CD4-positive, alpha-beta T cell (primary cell): ENCODE results near the gene NCKIPSD. TPM values are rescaled to one million over a fixed set of nuclear protein-coding genes. Genes with fewer than 3 reads are reported as not detected.

Source experiments
- ATAC-seq: fragments of 200-7000 bp; cut with Tn5 transposase; one replicate; pipeline ENCODE4 v1.10.0; 2022; ENCODE audit warnings: mild to moderate bottlenecking; ENCODE audit not compliant: poor library complexity
- CTCF ChIA-PET: fragments of 350-600 bp; sonication (Branson Sonifier 250); formaldehyde crosslinking; loops from one replicate; lab custom pipeline; 2021; ENCODE audit warnings: antibody characterized with exemption, inconsistent platforms; lab: Charles Lee
- POLR2A ChIA-PET: fragments of 350-600 bp; sonication (Branson Sonifier 250); formaldehyde crosslinking; loops from one replicate; lab custom pipeline; 2021; ENCODE audit warnings: antibody characterized with exemption, inconsistent platforms; lab: Charles Lee
- DNase-seq, 14 experiments: peaks; one replicate each; pipeline ENCODE4 v3.0.0-alpha.2; 2013 to 2020; ENCODE audit warnings: mixed read lengths in 2 of 14
- H3K27ac ChIP-seq, 2 donors: one replicate each; pipeline versions ENCODE4 v1.5.1 to v1.7.0; 2013; ENCODE audit warnings: low read length in 2 of 2, low read depth in 1 of 2, mild to moderate bottlenecking in 1 of 2
- H3K27me3 ChIP-seq, 2 experiments: 1 replicate in 1 of 2; 2 replicates in 1 of 2; pipeline versions ENCODE4 v1.6.1 to v1.7.0; 2013; ENCODE audit warnings: low read length in 2 of 2, control low read depth in 1 of 2, mild to moderate bottlenecking in 1 of 2, moderate library complexity in 1 of 2; ENCODE audit not compliant: insufficient read depth in 2 of 2, control insufficient read depth in 1 of 2
- H3K36me3 ChIP-seq: one replicate; pipeline ENCODE4 v1.6.1; 2013; ENCODE audit warnings: low read length, control low read depth; ENCODE audit not compliant: insufficient read depth
- H3K4me1 ChIP-seq: one replicate; pipeline ENCODE4 v1.6.1; 2013; ENCODE audit warnings: low read length, control low read depth; ENCODE audit not compliant: insufficient read depth
- H3K4me3 ChIP-seq: one replicate; pipeline ENCODE4 v1.5.1; 2013; ENCODE audit warnings: mild to moderate bottlenecking, low read length, moderate library complexity
- H3K9me3 ChIP-seq, 2 experiments: 1 replicate in 1 of 2; 2 replicates in 1 of 2; pipeline versions ENCODE4 v1.6.1 to v1.7.0; 2013; ENCODE audit warnings: low read length in 2 of 2, mild to moderate bottlenecking in 2 of 2, control low read depth in 1 of 2, moderate library complexity in 1 of 2; ENCODE audit not compliant: control insufficient read depth in 1 of 2, insufficient read depth in 1 of 2
- H3K27ac Mint-ChIP-seq: one replicate; pipeline ENCODE4 v1.8.0; 2020; ENCODE audit warnings: mixed read lengths
- H3K27me3 Mint-ChIP-seq: one replicate; pipeline ENCODE4 v1.8.0; 2021; ENCODE audit warnings: mixed read lengths
- H3K36me3 Mint-ChIP-seq: one replicate; pipeline ENCODE4 v1.8.0; 2021; ENCODE audit warnings: low read depth, mixed read lengths
- H3K4me1 Mint-ChIP-seq: one replicate; pipeline ENCODE4 v1.8.0; 2021; ENCODE audit warnings: low read depth, mixed read lengths
- H3K4me3 Mint-ChIP-seq: one replicate; pipeline ENCODE4 v1.8.0; 2020; ENCODE audit warnings: mild to moderate bottlenecking, mixed read lengths
- H3K9me3 Mint-ChIP-seq: one replicate; pipeline ENCODE4 v1.8.0; 2020; ENCODE audit warnings: mixed read lengths
- CTCF ChIP-seq: fragments of 200-600 bp; IDR thresholded peaks from one replicate; pipeline ENCODE4 v1.8.0; 2022; ENCODE audit warnings: antibody characterized with exemption, mild to moderate bottlenecking
- intact Hi-C, 2 experiments: fragments of 100-400 bp; cut with DNase I in 1 of 2; cut with micrococcal nuclease in 1 of 2; formaldehyde crosslinking; loops; one replicate each; pipeline versions ENCODE4 v1.15.1 to v1.9.0; 2023 to 2025; cut with DNase I, micrococcal nuclease
- total RNA-seq, 174 experiments: library from RNA in 2 of 174; stranded (reverse) in 2 of 174; gene quantifications; one replicate each; pipeline ENCODE4 v1.2.3 and lab custom pipeline; 2021 to 2026

Gene NCKIPSD
- total RNA-seq, 2 experiments from 2014 or later: 9.7 to 10.8 TPM

GRCh38 chr3:48662753-48663488 lies 22.8 kb downstream of the NCKIPSD start, which contains the start of gene CELSR3:
Gene CELSR3 (minus strand): TSS chr3:48662886. CDS start chr3:48662634, 252 bp downstream.
- DNase-seq (peak in 13 of 14 experiments; percentile 14 to 84 (median 46)), ATAC-seq (peak; percentile 42)
- Mint-ChIP-seq H3K4me1 (no peaks in the 10 kb centered on the region), H3K9me3 (no peaks in the 10 kb centered on the region), H3K36me3 (no peaks in the 10 kb centered on the region), H3K4me3 (peak within 1 kb of the TSS; percentile 76), H3K27ac (no peak within 1 kb of the TSS), H3K27me3 (peaks cover 53% of the 10 kb centered on the region)
- POLR2A ChIA-PET: interaction anchor here (1.0 to 1.2 kb wide), 3 partner anchors 28 to 430 kb away, joined by 4 read pairs; partner anchors contain the start of genes IP6K2, QRICH1 and SLC26A6
- Histone ChIP-seq H3K27ac (no peak within 1 kb of the TSS), H3K9me3 (peaks cover 0 to 41% of the 10 kb centered on the region in 2 experiments), H3K4me3 (peak within 1 kb of the TSS; percentile 61), H3K4me1 (peaks cover 36% of the 10 kb centered on the region), H3K36me3 (no peaks in the 10 kb centered on the region), H3K27me3 (peaks cover 37% of the 10 kb centered on the region in 2 experiments)
- intact Hi-C loops: no loop called here
- CTCF ChIA-PET: no interaction called here
- TF ChIP-seq CTCF: no peak

- peaks cover 37% of the 10 kb centered on the region in 2 experiments for H3K27me3 ChIP-seq
- no peak for TF ChIP-seq CTCF
- H3K4me1 Mint-ChIP-seq: peaks cover 1% of the 10 kb centered on the region
- H3K9me3 ChIP-seq: peaks cover 0 to 41% of the 10 kb centered on the region in 2 experiments
- H3K9me3 Mint-ChIP-seq: no peaks in the 10 kb centered on the region
- DNase-seq (no peak), ATAC-seq (no peak)
- POLR2A ChIA-PET: interaction anchor here (0.9 to 1.2 kb wide), 4 partner anchors 27 to 431 kb away, joined by 3 to 6 read pairs (median 4); partner anchors contain the start of genes IP6K2, QRICH1 and SLC26A6
- H3K27ac ChIP-seq: no peak overlapping the region
- no peaks in the 10 kb centered on the region for H3K36me3 ChIP-seq
- no peak overlapping the region for H3K27ac Mint-ChIP-seq
- CTCF ChIA-PET: interaction anchor here (0.8 kb wide), 1 partner anchor 24 kb away, joined by 4 read pairs; the partner anchor contains the start of gene NCKIPSD
- intact Hi-C loops: no loop called here
- H3K27me3 Mint-ChIP-seq: peaks cover 53% of the 10 kb centered on the region
- H3K4me3 ChIP-seq: no peak overlapping the region
- no peaks in the 10 kb centered on the region for H3K36me3 Mint-ChIP-seq
- no peak overlapping the region for H3K4me3 Mint-ChIP-seq
- peaks cover 39% of the 10 kb centered on the region for H3K4me1 ChIP-seq
Measured at GRCh38 chr3:48662145-48662752, 23.5 kb downstream of the NCKIPSD start.

GRCh38 chr3:48661501-48662144 lies 24.1 kb downstream of the NCKIPSD start:
- peak overlapping the region; percentile 38 for H3K4me3 Mint-ChIP-seq
- TF ChIP-seq CTCF: no peak
- ATAC-seq (peak; percentile 65), DNase-seq (peak; percentile 62 to 88 (median 68))
- no peaks in the 10 kb centered on the region for H3K9me3 Mint-ChIP-seq
- ChIA-PET POLR2A (interaction anchor here (0.9 to 1.2 kb wide), 3 partner anchors 27 to 432 kb away, joined by 3 to 6 read pairs (median 4); partner anchors contain the start of genes QRICH1 and SLC26A6), CTCF (interaction anchor here (0.8 to 1.0 kb wide), 2 partner anchors 24 to 26 kb away, joined by 4 read pairs; partner anchors contain the start of genes NCKIPSD and SLC26A6)
- no peaks in the 10 kb centered on the region for H3K36me3 ChIP-seq
- H3K27ac ChIP-seq: no peak overlapping the region
- no peak overlapping the region for H3K27ac Mint-ChIP-seq
- H3K27me3 ChIP-seq: peaks cover 37% of the 10 kb centered on the region in 2 experiments
- peak overlapping the region; percentile 43 for H3K4me3 ChIP-seq
- H3K9me3 ChIP-seq: peaks cover 0 to 41% of the 10 kb centered on the region in 2 experiments
- peaks cover 5% of the 10 kb centered on the region for H3K4me1 Mint-ChIP-seq
- intact Hi-C loops: no loop called here
- H3K4me1 ChIP-seq: peaks cover 45% of the 10 kb centered on the region
- peaks cover 53% of the 10 kb centered on the region for H3K27me3 Mint-ChIP-seq
- H3K36me3 Mint-ChIP-seq: no peaks in the 10 kb centered on the region
